Islet of Langerhans (tissue), 1 donor: Measurements from ENCODE around the gene RAB3IL1.

Experiments used
- FAIRE-seq: peaks from one replicate; lab custom pipeline; 2011; peaks lifted over from hg19 to GRCh38; lab: Jason Lieb, UNC

RAB3IL1 gene

GRCh38 chr11:61952882-61953281 is 35.5 kb upstream of the RAB3IL1 start:
- FAIRE-seq: no peak

GRCh38 chr11:61951484-61952135 is 34.2 kb upstream of the RAB3IL1 start:
- FAIRE-seq: no peak

GRCh38 chr11:61950035-61950547 is 32.7 kb upstream of the RAB3IL1 start, which contains the start of gene BEST1:
Gene BEST1 (plus strand): TSS chr11:61950351. CDS start chr11:61951807, 1,456 bp downstream.
- no peak for FAIRE-seq

DNA sequence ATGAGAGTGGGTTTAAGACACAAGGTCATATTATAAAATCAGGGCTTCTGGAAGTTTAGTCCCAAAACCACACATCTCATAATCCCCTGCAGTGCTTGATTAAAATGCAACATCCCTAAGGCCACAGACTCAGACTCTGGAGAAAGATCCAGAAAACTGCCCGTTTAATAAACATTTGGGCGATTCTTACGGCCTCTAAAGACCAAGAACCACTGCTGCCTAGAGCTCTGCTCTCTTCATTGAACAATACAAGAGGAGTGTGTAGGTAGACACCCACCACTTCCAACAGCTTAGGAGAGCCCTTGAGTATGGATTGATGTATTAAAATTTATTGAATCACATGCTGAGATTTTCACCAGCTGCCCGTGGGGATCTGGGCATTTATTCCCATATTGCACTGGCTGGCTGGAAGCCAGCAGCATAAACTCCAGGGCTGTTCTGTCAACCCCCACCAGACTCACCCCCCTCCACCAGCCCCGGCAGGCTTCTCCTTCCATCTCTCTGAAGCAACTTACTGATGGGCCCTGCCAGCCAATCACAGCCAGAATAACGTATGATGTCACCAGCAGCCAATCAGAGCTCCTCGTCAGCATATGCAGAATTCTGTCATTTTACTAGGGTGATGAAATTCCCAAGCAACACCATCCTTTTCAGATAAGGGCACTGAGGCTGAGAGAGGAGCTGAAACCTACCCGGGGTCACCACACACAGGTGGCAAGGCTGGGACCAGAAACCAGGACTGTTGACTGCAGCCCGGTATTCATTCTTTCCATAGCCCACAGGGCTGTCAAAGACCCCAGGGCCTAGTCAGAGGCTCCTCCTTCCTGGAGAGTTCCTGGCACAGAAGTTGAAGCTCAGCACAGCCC is 32.0 kb upstream of the RAB3IL1 start:
- FAIRE-seq: peak; percentile 85

DNA sequence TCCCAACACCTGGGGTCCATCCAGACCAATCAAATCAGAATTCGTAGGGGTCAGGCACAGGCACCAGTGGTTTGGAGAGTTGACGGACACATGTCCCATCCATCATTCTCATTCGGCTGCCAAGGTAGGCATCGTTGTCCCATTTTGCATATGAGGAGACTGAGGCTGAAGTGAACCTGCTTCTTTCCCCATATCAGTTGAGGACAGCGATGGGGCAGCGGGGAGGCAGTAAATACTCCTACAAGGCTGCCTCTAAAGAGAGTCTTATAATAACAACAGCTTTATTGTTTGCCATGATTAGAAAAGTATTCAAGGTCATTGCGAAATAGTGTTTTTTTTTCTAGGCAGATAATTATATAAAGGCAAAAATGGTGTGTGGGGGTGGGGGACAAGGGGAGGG is 31.1 kb upstream of the RAB3IL1 start:
- FAIRE-seq: no peak

GRCh38 chr11:61947486-61948210 is 30.3 kb upstream of the RAB3IL1 start:
- no peak for FAIRE-seq

- no peak for FAIRE-seq
Measured at GRCh38 chr11:61946894-61947293, 29.5 kb upstream of the RAB3IL1 start.

- no peak for FAIRE-seq
Measured at GRCh38 chr11:61945191-61945590, 27.8 kb upstream of the RAB3IL1 start.

DNA sequence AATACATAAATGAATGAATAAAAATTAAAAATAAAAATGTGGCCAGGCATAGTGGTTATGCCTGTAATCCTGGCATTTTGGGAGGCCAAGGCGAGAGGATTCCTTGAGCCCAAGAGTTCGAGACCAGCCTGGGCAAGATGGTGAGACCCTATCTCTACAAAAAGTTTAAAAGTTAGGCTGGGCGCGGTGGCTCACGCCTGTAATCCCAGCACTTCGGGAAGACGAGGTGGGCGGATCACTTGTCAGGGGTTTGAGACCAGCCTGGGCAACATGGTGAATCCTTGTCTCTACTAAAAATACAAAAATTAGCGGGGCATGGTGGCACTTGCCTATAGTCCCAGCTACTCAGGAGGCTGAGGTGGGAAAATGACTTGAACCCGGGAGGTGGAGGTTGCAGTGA is 23.1 kb upstream of the RAB3IL1 start:
- FAIRE-seq: no peak

DNA sequence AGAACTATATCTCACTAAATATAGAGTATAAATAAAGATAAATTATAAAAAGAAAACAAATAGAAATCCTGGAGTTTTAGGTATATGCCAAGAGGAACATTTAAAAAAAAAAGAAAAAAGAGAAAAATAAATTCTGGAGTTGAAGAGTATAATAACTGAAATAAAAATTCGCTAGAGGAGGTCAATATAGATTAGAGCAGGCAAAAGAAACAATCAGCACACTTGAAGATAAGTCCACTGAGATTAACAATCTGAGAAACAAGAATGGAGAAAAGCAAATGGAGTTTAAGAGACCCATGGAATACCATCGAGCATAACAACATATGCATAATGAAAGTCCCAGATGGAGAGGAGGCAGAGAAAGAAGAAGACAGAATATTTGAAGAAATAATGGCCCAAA is 18.5 kb upstream of the RAB3IL1 start:
- no peak for FAIRE-seq

- FAIRE-seq: no peak
Measured at GRCh38 chr11:61930933-61931332, 13.6 kb upstream of the RAB3IL1 start.

GRCh38 chr11:61928606-61929005 is 11.2 kb upstream of the RAB3IL1 start:
- no peak for FAIRE-seq

GRCh38 chr11:61927501-61927900 is 10.1 kb upstream of the RAB3IL1 start:
- no peak for FAIRE-seq

- no peak for FAIRE-seq
Measured at GRCh38 chr11:61926235-61926634, 8.9 kb upstream of the RAB3IL1 start.

- no peak for FAIRE-seq
Measured at GRCh38 chr11:61925736-61926135, 8.4 kb upstream of the RAB3IL1 start.

DNA sequence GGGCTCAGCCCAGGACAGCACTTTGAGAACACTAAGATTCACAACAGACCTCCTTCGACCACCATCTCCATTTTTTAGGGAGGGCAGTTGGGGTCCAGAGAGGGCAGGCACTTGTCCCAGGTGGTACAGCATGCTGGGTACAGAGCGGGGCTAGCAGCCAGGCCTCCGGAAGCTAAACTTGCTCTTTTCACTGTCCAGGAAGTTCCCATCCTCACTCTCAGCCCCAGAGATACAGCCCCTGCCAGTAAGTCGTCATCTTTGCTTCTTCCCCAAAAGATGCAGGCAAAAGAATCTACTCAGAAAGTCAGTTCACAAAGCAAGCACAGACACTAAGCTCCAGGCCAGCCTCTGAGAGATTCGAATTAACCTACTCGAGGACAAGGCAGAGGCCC is 6.7 kb upstream of the RAB3IL1 start:
- FAIRE-seq: no peak

GRCh38 chr11:61923166-61924063 is 6.0 kb upstream of the RAB3IL1 start:
- FAIRE-seq: no peak

DNA sequence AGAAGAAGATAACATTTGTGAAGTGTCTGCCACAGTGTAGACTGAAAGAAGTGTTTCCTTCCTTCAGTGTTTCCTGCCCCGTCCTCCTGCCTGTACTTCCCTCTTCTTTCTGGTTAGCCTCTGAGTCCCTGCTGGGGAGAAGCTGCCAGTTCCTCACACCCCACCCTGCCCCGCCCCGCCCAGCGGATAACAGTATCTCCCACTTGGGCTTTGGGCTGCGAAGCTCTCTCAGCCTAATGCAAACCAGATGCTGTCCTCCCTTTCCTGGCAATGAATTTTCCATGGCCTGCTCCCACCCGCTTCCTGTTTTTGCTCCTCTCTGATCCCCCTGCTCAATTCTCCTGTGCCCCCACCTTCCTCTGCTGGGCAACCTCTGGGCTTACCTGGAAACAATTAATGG is 5.2 kb upstream of the RAB3IL1 start:
- no peak for FAIRE-seq

DNA sequence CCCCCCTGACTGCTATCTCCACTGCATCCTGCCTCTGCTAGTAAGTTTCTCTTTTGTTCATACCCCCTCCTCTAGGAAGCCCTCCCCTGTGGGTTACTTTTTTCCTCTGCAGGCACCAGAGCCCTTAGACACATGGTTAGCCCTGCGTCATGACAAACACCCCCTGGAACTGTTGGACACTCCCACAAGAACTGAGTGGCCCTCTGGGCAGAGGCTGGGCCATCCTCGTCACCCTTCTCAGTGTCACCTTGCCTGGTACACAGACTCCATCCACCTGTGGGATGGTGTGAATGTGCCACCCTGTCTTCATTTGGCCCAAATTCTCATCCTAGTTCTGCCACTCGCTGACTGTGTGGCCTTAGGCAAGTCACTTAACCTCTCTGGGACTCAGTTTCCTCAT is 4.1 kb upstream of the RAB3IL1 start:
- FAIRE-seq: no peak

DNA sequence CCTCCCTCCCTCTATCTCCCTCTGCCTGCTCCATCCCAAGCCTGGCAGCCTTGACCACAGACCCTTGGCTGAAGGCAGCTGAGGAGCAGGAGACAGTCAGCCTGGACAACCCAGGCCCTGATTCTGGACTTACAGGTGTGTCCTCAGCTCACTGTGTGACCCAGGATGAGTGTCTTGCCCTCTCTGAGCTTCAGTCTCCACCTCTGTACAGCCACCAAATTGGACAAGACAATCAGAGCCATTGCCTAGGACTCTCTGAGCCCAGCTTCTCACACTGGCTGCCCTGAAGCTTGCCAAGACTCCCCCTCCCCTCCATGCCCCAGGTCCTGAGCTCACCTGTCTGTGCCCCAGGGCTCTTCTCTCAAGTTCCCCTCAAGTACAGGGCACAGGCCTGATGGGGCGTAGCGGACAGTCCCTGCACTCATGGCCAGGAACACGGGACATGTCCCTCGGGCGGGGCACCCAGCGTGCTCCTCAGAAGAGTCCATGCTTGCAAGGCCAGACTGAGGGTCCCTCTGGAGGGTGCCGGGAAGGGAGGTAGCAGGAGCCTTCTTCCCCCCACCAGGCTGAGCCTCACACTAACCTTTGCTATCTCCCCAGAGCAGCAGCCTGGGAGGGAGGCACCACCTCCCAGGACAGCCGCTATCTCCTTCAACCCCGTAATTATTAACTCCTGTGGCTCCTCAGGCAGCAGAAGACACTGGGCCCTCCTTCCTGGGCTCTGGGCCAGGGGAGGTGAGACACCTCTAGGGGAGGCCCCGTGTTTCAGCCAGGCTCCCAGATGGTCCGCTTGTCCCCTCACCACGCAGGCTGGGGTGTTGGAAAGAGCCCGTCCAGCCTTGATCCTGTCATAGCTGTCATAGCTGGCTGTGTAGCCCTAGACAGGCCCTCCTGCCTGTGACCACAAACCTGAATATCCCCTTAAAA is 2.6 kb upstream of the RAB3IL1 start:
- no peak for FAIRE-seq
